Breast epithelium (tissue), 3 donors: ENCODE results near the gene ATG7.

Experiments used
- POLR2A ChIP-seq: fragments of 450-650 bp; IDR thresholded peaks from one replicate; pipeline ENCODE4 v1.6.1; 2016; ENCODE audit warnings: antibody characterized with exemption, mild to moderate bottlenecking, moderate library complexity
- POLR2AphosphoS5 ChIP-seq, 3 donors: sonication (generic); formaldehyde crosslinking; IDR thresholded peaks; one replicate each; pipeline ENCODE4 v1.6.1; 2017; ENCODE audit warnings: antibody characterized with exemption in 3 of 3
- TF ChIP-seq, protein P1 (sequence below), 3 donors: fragments of 450-650 bp; IDR thresholded peaks; one replicate each; pipeline ENCODE4 v1.5.1; 2016 to 2017; ENCODE audit warnings: antibody characterized with exemption in 3 of 3, mild to moderate bottlenecking in 3 of 3, moderate library complexity in 3 of 3

GRCh38 chr3:11393401-11393800 lies 121.2 kb downstream of the ATG7 start:
- TF ChIP-seq, protein P1, sequence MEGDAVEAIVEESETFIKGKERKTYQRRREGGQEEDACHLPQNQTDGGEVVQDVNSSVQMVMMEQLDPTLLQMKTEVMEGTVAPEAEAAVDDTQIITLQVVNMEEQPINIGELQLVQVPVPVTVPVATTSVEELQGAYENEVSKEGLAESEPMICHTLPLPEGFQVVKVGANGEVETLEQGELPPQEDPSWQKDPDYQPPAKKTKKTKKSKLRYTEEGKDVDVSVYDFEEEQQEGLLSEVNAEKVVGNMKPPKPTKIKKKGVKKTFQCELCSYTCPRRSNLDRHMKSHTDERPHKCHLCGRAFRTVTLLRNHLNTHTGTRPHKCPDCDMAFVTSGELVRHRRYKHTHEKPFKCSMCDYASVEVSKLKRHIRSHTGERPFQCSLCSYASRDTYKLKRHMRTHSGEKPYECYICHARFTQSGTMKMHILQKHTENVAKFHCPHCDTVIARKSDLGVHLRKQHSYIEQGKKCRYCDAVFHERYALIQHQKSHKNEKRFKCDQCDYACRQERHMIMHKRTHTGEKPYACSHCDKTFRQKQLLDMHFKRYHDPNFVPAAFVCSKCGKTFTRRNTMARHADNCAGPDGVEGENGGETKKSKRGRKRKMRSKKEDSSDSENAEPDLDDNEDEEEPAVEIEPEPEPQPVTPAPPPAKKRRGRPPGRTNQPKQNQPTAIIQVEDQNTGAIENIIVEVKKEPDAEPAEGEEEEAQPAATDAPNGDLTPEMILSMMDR (IDR thresholded peaks at IDR 0.05), result no peak
- TF ChIP-seq POLR2AphosphoS5 (IDR thresholded peaks at IDR 0.05) (no peak), POLR2A (no peak)
